ENCODE data around the gene C2orf49.
"Not testable (repeated sequence)": the region's sequence is repeated elsewhere in the genome, so short reads cannot be mapped to it uniquely, and the experiment has no call there.

C2orf49 gene

DNA sequence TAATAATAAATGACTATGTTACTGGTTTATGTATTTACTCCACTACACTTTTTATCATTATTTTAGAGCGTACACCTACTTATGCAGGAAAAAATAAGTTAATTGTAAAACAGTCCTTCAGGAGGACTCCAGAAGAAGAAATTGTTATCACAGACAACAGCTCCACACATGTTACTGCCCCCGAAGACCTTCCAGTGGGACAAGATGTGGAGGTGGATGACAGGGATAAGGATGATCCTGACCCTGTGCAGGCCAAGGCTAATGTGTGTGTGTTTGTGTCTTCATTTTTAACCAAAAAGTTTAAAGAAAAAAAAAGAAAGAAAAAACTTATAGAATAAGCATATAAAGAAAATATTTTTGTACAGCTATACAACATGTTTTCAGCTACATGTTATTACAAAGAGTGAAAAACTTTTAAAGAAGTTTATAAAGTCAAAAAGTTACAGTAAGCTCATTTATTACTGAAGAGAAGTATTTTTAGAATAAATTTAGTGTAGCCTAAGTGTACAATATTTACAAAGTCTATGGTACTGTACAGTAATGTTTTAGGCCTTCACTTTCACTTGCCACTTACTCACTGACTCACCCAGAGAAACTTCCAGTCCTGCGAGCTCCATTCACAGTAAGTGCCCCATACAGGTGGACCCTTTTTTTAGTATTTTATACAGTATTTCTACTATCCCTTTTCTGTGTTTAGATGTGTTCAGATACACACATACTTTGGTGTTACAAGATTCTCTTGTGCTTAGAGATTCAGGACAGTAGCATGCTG is 15.3 kb upstream of the C2orf49 start:
- no peak for DNase-seq

DNA sequence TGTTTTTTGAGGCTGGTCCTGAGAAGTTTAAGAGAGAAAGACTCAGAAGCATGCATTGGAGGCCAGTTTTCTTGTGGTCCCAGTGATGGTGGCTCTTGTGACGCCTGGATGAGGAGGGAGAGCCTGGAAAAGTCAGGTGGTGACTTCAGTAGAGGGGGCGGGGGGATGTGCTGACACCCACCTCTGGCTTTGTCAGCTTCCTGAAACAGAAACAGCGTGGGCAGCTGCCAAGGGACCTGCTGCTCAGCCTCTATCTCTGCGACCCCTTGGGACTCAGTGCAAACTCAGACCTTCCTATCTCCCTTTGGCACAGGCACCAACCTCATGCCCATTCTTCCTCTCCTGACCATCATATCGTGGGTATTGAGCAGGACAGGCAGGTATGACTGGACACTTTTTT is 14.2 kb upstream of the C2orf49 start:
- no peak for DNase-seq

DNA sequence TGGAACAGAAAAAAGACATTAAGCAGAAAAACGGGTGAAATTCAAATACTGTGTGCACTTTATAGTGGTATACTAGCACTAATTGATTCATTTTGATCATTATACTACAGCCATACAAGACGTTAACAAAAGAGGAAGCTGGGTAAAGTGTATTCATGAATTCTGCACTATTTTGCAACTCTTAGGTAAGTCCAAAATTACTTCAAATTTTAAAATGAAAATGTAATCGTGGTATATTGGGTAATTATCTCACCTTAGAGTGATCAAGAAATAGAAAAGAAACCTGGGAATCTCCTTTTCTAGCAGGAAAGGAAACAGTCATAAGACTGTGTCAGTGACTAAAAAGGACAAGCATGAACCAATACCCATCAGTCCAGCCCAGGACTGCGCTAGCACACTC is 13.2 kb upstream of the C2orf49 start:
- DNase-seq, result no peak

DNA sequence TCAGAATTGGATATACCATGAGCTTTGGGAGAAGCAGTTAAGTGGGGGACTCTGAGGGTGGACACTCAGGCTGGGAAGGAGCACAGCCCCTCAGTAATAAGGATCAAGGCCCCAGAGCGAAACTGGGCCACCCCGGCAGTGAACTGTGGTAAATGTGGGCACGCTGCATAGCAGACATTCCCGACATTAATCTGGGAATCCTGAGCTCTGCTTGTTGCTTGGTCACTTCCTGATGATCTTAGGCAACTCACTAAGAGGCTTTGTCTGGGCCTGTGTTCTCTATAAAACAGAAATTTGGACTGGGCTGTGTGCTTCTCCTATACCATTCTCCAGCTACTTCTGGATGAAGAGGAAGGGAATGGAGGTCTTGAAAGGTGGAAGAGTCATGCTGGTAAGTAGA is 12.6 kb upstream of the C2orf49 start:
- DNase-seq, result no peak

DNA sequence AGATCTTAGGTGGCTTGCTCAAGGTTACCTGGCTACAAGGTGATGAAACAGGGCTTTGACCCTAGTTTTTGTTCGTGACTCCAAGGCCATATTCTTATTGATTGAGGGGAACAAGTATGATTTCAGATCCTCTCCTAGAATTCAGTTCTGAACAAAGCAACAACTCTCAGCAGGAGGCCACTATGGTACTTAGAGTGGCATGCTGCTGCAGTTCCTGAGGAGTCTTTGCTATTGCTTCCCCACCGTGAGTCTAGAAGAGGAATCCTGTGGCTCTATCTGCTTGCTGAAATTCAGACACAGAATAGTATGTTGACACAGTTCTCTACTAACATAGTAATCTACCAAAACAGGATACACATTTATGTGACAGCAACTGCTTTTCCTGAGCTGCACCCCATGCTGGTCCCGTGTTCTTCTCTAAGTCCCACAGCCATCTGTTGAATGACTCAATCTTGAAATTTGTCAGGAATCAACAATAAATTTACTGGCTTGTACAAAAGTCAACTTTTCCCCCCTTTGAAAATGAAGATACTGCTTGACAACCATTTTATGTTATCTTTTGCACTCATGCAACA is 11.9 kb upstream of the C2orf49 start:
- DNase-seq, result no peak

DNA sequence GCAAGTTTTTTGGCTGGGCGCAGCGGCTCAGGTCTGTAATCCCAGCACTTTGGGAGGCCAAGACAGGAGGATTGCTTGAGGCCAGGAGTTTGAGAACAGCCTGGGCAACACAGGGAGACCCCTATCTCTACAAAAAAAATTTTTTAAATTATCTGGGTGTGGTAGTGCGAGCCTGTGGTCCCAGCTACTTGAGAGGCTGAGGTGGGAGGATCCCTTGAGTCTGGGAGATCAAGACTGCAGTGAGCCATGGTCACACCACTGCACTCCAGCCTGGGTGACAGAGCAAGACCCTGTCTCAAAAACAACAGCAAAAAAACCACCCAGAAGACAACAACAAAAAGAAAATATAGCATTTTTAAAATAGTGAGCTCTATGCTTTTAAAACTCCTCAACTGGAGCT is 10.1 kb upstream of the C2orf49 start:
- DNase-seq, result not testable (repeated sequence)

DNA sequence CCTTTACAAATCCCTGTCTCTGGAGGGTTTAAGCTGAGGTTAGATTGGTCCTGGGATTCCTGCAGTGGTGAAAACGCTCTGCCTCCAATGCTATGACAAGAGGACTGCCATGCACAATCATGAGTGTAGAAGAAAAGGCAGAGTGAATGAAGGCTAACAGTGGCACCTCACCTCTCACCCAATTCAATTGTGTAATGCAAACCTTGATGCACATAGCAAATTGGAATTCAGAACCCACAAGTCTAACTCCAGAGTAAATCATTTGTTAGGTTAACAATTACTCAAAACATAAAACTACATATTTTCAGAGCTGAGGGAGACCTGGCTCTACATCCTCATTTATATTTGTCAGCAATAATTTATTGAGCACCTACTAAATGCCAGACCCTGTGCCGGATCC is 9.7 kb upstream of the C2orf49 start:
- no peak for DNase-seq

DNA sequence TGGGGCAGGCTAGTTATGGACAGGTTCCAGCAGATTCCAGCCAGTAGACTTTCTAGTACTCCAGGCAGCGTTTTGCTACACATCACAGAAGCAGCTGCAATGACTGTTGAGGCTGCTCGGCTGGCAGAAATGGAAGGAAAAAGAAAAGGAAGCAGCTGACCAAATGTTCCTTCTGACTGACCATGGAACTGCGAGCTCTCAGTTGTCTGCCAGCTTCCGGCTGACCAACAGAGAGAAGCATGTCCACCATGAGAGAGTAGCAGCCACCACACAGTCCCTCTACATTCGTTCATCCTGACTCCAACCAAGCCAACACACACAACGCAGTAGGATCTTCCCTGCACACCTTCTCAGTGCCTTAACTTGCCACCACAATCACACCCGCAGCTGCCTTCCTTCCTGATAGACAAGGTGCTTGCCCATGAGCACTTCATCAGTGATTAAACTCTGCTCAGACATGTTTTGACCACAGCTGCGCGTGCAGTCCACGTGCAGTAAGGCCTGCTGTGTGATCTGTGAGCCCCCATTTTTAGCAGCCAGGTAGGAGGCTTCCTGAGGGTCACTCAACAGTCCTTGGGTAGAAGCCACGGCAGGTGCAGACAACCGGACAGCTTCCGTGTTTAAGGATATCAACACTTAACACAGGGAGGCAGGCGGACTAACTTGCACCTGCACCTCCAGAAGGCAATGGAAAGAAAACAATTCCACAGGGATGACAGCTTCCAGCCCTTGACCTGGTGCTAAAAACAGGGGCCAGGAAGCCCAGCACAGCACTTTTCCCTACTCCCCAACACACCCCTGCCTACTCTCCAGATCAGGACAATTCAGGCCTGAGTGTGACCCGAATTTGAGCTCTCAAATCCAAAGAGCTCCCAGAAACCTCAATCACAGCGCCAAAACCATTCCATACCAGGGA is 8.8 kb upstream of the C2orf49 start:
- peak; percentile 56 for DNase-seq

DNA sequence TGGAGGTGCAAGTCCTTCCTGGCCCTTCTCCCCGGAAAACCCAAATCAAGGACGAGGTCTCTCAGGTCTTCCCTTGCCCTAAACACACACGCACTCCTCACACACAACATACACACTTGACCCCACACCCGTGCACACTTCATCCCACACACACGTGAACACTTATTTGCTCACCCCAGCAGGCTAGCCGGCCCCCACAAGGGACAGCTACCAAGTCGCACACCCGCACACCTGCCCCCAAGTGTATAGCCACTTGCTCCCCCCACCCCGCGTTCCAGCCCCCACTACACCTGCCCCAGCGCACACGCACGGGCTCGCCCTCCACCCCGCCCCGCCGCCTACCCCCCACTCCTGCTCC is 8.2 kb upstream of the C2orf49 start:
- DNase-seq, result peak; percentile 49

DNA sequence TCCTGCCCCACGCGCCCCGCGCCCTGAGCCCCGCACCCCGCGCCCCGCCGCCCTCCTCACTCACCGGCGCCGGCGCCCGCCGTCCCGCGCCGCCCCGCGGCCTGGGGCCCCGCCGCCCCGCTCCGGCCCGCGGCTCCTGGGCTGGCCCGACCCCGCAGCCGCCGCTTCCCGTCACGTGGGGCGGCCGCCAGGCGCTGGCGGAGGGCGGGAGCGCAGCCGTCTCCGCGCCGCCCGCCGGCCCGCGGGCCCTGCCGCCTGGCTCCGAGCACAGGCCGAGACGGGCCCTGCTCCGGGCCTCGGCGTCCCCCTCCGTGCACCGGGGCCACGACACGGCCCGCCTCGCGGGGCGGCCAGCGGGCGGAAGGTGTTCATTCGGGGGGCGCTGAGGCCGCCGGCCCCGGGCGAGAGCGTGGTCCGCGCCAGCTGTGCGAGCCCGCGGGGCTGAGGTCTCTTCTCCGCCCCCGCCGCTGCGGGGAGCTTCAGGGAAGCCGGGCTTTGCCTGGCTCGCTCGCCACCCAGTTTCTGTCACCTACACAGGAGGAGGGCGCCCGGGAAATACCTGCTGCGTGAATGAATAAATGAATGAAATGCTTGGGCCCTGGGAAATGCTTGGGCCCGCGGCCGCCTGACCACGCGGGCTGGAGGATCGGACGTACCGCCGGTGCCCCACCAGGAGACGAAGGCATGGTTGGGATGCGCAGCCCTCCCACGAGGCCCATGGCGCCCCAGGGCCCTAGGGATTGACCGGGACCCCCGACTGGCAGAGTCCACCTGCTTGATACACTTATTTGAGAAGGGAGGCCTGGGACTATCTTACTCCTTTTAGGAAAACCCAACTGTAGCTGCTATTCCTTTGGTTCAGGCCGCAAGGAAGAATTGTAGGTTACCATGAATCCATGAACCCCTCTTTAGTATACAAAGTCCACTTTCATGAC is 7.5 kb upstream of the C2orf49 start, which contains the start of gene TGFBRAP1:
Gene TGFBRAP1 (minus strand): TSS at position 175 of the 935 bp plus-strand sequence. CDS start 21,434 bp downstream, outside the sequence.
- peak; percentile 79 for DNase-seq

DNA sequence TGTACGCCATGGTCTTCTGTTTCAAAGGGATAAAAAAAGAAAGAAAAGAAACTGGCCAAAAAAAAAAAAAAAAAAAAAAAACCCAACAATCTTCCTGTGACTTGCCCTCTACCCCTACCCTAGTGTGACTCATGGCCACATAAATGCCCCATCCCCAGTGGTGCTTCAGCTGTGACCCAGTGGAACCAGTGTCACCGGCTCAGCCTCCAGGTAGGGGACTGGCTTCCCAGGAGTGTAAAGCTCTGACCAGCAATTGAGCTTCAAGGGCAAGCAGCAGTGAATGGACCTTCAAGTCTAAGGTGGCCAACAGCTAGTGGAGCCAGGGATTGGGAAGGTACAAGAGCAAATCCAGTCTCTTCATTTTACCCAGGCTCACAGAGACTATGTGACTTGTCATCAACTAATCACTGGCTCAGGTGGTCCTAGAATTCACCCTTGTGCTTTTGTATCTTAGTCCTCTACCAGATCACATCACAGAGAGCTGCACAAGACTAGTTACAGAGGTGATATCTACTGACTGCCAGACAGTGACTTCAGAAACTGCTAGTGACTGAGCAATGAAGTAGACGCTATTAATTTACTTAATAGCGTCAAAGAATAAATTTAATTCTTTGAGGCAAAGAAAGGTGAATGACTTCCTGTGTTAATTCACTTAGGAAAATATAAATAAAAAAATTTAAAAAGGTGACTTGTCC is 6.5 kb upstream of the C2orf49 start:
- DNase-seq, result peak; percentile 4

DNA sequence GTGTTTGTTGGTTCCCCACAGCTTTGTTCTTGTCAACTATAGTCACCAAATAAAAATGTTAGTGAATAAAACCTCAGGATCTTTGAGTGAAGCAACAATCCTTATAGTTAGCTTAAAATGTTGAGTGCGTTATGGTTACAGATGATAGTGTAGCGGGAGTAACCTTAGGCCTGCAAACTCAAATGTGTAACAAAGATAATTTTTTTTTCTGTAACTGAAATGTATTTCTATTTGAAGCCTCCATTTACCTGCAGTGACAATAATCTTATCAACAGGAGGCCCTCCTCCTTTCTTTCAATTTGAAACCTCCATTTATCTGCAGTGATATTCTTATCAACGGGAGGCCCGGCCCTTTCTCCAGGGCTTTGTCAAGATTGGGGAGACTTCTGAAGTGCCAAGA is 3.1 kb upstream of the C2orf49 start:
- no peak for DNase-seq

DNA sequence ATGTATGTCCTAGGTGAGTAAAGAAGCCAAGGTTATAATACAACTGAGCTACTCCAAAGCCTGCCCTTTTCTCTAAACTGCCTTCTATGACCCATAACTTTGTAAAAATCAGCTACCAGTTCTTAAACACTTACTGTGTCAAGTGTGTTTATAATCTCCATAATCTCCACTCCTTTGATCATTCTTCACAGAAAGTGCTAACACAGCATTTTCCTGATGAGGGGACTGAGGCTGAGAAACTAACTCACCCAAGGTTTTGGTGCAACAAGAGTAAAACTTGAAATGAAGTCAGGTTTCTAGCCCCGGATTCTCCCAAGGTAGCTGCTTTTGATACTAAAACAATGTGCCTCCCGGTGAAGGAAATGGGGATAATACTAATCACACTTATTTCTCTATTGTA is 1.9 kb upstream of the C2orf49 start:
- DNase-seq, result no peak

DNA sequence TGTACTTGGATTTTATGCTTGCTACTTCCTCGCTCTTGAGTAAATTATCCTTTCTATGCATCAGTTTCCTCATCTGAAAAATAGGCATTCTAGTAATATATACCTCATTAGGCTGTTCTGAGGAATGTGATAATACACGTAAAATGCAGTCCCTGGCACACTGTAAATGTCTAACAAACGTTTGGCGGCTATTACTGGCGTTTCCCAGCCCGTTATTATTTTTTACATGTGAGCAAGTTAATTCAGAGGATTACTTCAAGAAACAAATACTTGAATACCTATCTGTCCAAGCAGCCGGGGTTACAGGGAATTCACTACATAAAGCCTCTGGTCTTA is 586 bp upstream of the C2orf49 start:
- DNase-seq, result no peak

DNA sequence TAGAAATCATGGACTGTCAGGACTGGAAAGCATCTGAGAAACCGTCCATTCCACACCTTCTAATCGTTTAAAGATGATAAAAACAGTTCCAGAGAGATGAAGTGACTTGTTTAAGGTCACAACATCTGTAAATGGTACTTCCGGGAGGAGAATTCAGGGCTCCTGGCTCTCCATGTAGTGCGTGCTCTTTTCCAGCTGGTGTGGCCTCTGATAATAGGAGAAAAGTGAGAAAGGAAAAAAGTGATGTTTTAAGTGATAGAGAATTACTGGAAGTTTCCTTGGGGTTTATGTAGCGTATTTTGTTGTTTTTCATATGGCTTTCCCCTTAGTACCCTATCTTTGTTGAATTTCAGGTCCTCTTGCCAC is 663 bp downstream of the C2orf49 start:
- DNase-seq, result peak; percentile 14

DNA sequence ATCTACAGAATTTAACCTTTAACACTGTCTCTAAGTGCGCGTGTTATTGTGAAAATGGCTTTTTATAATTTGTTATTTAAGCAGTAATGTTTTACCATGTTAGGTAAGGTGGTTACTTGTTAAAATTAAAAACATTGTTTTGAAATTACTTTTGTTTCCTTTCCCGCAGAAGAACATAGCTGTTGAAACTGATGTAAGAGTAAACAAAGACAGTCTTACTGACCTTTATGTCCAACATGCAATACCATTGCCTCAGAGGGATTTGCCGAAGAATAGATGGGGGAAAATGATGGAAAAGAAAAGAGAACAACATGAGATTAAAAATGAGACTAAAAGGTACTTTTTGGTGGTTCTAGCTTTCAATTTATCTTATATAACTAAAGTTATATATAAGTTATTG is 2.1 kb downstream of the C2orf49 start:
- no peak for DNase-seq

DNA sequence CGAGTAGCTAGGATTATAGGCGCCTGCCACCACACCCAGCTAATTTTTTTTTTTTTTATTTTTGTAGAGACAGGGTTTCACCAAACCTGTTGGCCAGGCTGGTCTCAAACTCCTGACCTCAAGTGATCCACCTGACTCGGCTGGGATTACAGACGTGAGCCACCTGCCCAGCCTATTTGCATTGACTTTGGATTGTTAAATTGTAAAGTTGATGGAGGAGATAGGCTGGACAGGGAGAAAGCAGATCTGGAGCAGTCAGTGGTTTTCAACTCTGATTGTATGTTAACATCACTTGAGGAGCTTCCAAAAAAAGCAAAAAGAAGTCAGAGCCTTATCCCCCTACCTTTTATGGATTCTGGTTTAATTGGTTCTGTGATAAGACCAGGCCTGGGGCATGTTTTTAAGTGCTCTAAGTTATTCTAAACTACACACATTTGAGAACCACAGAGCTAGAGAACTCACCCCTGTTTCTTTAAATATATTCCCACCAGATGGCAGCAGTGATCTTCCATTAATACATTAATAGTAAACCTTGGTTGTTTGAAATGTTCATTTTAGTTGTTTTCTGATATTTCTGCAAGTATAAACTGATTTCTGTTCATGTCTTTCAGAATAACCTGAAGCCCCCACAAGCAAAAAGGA is 7.5 kb downstream of the C2orf49 start:
- peak; percentile 44 for DNase-seq

DNA sequence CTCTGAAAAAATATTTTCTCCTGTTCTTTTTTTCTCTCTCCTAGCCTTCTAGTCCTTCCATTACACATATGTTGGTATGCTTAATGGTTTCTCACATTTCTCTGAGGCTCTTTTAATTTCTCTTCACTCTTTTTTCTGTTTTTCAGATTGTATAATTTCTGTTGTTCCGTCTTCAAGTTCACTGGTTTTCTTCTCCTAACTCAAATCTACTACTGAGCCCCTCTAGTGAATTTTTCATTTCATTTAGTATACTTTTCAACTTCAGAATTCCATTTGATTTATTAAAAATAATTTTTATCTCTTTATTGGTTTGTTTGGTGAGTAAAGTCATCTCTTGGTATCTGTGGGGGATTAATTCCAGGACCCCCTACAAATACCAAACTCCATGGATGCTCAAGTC is 19.8 kb downstream of the C2orf49 start:
- no peak for DNase-seq

DNA sequence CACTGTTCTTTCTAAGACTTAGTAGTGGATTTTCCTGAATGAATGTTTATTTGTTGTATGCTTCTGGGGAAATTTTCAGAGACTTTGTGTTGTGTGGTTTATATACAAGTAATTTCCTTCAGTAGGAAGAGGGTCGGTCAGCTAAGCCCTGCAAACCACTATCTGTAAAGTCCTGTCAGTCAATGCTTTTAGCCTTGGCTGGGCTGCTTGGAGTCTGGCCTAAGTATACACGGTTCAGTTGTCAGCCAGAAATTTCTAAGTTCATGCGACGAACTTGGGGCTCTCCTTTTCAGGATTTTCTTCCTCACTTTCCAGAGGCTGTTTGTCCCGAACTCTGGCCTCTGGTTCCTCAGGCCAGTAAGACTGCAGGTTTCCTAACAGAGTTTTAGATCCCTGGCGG is 21.3 kb downstream of the C2orf49 start:
- no peak for DNase-seq

DNA sequence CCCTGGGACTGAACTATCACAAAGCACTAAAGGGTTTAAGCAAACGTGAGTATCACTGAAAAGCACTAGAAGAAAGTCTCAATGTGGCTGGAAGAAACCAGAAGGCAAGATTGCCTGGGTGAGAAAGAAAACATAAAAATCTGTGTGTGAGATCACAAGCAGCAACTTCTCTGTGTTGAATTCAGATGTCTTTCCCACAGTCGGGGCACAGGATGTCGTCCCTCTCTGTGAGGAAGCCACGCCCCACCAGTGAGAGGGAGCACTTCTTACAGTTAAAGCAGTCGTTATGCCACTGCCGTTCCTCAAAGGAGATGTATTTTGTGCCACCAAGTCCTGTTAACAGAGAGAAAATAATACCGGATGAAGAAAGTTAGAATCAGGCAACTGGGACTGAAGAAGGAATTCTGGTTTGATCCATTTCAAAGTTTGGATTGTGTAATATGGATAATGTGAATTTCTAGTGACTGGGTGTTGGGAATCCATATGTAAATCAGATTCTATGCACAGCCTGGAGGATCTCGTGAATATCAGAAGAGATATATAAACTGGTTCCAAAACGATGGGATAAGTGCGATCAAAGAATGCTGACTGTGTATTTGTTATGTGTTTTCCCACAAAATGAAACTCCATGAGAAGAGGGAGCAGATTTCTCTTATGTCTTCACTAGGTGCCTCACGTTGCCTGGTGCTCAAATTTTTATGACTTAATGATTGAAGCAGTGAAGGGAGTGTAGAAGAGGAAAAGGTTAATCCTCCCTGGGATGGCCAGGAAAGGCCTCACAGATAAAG is 24.0 kb downstream of the C2orf49 start:
- no peak for DNase-seq
